ENCODE measurements around the gene KIRREL1. TPM values are rescaled to one million over a fixed set of nuclear protein-coding genes. Genes with fewer than 3 reads are reported as not detected.

KIRREL1 gene
- total and polyA plus RNA-seq, 2 donors from 2014 or later, result 13.7 to 54.9 TPM

DNA sequence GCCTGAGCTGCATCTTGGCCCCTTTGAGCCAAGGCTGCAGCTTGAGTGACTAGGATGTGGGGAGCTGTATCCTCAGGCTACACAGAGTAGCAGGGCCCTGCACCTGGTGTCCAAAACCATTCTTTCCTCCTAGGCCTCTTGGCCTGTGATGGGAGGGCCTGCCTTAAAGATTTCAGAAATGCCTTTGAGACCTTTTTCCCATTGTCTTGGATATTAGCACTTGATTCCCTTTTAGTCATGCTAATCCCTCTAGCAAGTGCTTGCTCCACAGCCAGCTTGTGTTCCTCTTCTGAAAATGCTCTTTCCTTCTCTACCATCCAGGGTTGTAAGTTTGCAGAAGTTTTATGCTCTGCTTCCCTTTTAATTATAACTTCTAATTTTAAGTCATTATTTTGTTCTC lies 21.7 kb upstream of the KIRREL1 start:
- no peak for FAIRE-seq
- intact Hi-C loops (cut with DNase I), result no loop called here
- peaks cover 0 to 4% (median 0%) of the 10 kb centered on the region in 3 donors for H3K9me3 ChIP-seq (ENCODE audit: control insufficient read depth in 2 of 3, insufficient read depth in 1 of 3, low read length in 3 of 3)
- no peaks in the 10 kb centered on the region for H3K27me3 ChIP-seq (ENCODE audit: control insufficient read depth, insufficient read depth, low read length)
- no peaks in the 10 kb centered on the region for H3K36me3 ChIP-seq (ENCODE audit: control insufficient read depth in 2 of 3, insufficient read depth in 3 of 3, low read length in 3 of 3)
- TF ChIP-seq, protein P1, sequence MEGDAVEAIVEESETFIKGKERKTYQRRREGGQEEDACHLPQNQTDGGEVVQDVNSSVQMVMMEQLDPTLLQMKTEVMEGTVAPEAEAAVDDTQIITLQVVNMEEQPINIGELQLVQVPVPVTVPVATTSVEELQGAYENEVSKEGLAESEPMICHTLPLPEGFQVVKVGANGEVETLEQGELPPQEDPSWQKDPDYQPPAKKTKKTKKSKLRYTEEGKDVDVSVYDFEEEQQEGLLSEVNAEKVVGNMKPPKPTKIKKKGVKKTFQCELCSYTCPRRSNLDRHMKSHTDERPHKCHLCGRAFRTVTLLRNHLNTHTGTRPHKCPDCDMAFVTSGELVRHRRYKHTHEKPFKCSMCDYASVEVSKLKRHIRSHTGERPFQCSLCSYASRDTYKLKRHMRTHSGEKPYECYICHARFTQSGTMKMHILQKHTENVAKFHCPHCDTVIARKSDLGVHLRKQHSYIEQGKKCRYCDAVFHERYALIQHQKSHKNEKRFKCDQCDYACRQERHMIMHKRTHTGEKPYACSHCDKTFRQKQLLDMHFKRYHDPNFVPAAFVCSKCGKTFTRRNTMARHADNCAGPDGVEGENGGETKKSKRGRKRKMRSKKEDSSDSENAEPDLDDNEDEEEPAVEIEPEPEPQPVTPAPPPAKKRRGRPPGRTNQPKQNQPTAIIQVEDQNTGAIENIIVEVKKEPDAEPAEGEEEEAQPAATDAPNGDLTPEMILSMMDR (IDR thresholded peaks at IDR 0.05; ENCODE audit: borderline replicate concordance, extremely low read depth, insufficient read depth), result no peak
- peaks cover 0 to 8% (median 2%) of the 10 kb centered on the region in 3 donors for H3K4me1 ChIP-seq (ENCODE audit: control insufficient read depth in 2 of 3, insufficient read depth in 2 of 3, low read depth in 1 of 3, low read length in 3 of 3)
- H3K4me3 ChIP-seq (ENCODE audit: low read length in 3 of 3), result no peak overlapping the region
- H3K27ac ChIP-seq (ENCODE audit: low read depth in 2 of 2, low read length in 2 of 2), result no peak overlapping the region
- H3K9ac ChIP-seq (ENCODE audit: low read length in 3 of 3), result no peak overlapping the region
- DNase-seq, result no peak

DNA sequence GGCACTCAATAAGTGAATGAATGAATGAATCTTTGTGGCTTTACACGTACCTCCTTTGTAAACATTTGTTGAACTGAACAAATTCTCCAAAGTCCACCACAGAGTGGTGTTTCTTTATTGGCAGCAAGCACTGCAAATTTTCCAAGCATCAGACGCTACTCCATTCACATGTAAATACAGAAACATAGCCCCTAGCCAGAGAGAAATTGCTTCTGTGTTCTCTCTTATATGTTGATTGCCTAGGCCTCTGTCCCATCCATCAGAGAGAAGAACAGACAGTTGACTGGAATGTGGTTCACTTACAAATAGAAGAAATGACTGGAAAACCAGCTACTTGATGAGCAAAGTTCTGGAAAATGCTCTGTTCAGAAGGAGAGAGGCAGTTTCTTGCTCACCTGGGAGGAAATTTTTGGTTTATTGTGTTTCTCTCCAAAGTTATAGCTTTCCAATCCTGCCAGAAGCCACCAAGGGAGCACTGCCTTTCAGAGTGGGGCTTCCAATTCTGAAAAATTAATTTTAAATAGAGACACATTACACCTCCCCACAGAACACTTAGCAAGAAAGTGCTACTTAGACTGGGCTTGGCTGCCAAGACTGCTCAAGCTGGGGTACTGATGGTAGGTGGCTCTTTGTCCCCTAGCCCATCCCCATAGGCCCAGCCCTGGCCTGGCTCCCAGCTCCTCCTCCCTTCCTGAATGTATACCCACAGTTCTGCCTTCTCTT lies 18.1 kb upstream of the KIRREL1 start:
- H3K27ac ChIP-seq (ENCODE audit: low read depth in 2 of 2, low read length in 2 of 2), result no peak overlapping the region
- no peak overlapping the region for H3K4me3 ChIP-seq (ENCODE audit: low read length in 3 of 3)
- no peak for FAIRE-seq
- intact Hi-C loops (cut with DNase I), result loop anchor here (5.0 kb wide), 1 partner anchor 147 kb away; no protein-coding TSS in a partner anchor
- TF ChIP-seq, protein P1 (IDR thresholded peaks at IDR 0.05; ENCODE audit: borderline replicate concordance, extremely low read depth, insufficient read depth), result no peak
- peaks cover 0 to 4% (median 0%) of the 10 kb centered on the region in 3 donors for H3K9me3 ChIP-seq (ENCODE audit: control insufficient read depth in 2 of 3, insufficient read depth in 1 of 3, low read length in 3 of 3)
- H3K4me1 ChIP-seq (ENCODE audit: control insufficient read depth in 2 of 3, insufficient read depth in 2 of 3, low read depth in 1 of 3, low read length in 3 of 3), result no peaks in the 10 kb centered on the region
- no peak for DNase-seq
- no peaks in the 10 kb centered on the region for H3K36me3 ChIP-seq (ENCODE audit: control insufficient read depth in 2 of 3, insufficient read depth in 3 of 3, low read length in 3 of 3)
- no peak overlapping the region for H3K9ac ChIP-seq (ENCODE audit: low read length in 3 of 3)
- H3K27me3 ChIP-seq (ENCODE audit: control insufficient read depth, insufficient read depth, low read length), result no peaks in the 10 kb centered on the region

GRCh38 chr1:157976888-157977287 lies 16.6 kb upstream of the KIRREL1 start:
- DNase-seq (no peak), FAIRE-seq (no peak)
- no peaks in the 10 kb centered on the region for H3K4me1 ChIP-seq (ENCODE audit: control insufficient read depth in 2 of 3, insufficient read depth in 2 of 3, low read depth in 1 of 3, low read length in 3 of 3)
- H3K9me3 ChIP-seq (ENCODE audit: control insufficient read depth in 2 of 3, insufficient read depth in 1 of 3, low read length in 3 of 3), result peaks cover 0 to under 1% (median 0%) of the 10 kb centered on the region in 3 donors
- TF ChIP-seq, protein P1 (IDR thresholded peaks at IDR 0.05; ENCODE audit: borderline replicate concordance, extremely low read depth, insufficient read depth), result no peak
- H3K4me3 ChIP-seq (ENCODE audit: low read length in 3 of 3), result no peak overlapping the region
- no peaks in the 10 kb centered on the region for H3K27me3 ChIP-seq (ENCODE audit: control insufficient read depth, insufficient read depth, low read length)
- H3K27ac ChIP-seq (ENCODE audit: low read depth in 2 of 2, low read length in 2 of 2), result no peak overlapping the region
- H3K36me3 ChIP-seq (ENCODE audit: control insufficient read depth in 2 of 3, insufficient read depth in 3 of 3, low read length in 3 of 3), result no peaks in the 10 kb centered on the region
- intact Hi-C loops (cut with DNase I), result loop anchor here (5.0 kb wide), 1 partner anchor 145 kb away; no protein-coding TSS in a partner anchor
- no peak overlapping the region for H3K9ac ChIP-seq (ENCODE audit: low read length in 3 of 3)

Data from kidney (tissue), 14 donors.